NCI-H2029 (cell line): ENCODE results near the gene PCNX2.
A peak's percentile ranks its signal among the peaks of the same experiment; 100 is the strongest.
"Not testable (repeated sequence)": the region's sequence is repeated elsewhere in the genome, so short reads cannot be mapped to it uniquely, and the experiment has no call there.

Experiments used
- DNase-seq: peaks from one replicate; lab custom pipeline; 2025; lab: John Stamatoyannopoulos, UW

The PCNX2 gene

GRCh38 chr1:233006541-233006973 is 289.0 kb downstream of the PCNX2 start:
- DNase-seq, result no peak

DNA sequence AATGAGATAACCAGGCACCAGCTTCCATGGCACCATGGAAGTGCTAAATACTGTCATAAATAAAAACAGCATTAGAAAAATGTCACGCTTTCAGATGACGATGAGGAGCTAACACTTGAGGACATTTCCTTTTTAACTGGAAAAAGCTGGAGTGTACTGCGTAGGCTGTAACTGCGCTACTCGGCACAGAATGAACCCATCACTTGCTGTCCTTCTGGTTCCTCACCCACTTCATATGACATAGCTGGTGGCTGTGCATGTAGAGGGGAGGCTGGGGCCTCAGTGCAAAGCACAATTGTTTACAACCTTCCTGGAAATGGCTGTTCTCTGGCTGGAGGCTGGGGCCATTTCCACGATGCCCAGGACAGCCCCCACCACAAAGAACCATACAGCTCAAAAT is 289.4 kb downstream of the PCNX2 start:
- DNase-seq, result no peak

DNA sequence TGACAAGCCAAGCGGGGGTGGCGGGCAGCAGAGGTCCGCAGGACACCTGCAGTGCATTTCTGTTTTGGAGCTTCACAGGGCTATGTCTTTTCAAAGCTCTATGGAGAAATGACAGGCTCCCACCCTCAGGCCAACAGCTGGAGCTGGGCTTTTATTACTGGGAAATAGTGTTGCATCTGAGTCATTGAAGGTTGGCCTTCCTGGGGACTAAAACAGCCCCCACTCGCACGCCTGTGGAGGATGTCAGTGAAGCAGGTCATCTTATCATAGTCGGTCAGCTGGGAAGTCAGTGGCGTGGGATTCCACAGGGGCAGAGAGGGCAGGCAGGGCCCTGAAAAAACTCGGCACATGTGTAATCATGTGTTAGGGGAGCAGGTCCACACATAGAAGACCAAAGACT is 289.8 kb downstream of the PCNX2 start:
- DNase-seq, result no peak

GRCh38 chr1:233005156-233005555 is 290.4 kb downstream of the PCNX2 start:
- DNase-seq, result peak; percentile 66

DNA sequence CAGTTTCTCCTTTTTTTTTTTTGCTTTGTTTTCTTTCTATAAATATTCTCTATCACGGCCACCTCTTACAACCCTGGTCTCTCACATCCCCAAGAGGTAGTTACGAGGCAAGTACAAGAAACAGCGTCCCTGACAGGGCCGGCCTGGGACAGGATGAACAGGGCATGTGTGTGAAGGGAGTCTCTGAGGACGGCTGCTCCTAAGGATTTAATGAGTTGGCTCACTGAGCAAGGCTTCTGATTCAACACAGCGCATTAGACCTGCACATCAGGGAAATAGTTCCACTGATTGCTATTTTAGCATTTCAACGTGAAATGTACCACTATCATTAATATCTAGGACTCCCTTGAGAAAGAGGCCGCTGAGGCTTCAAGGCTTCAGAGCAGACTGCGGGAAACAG is 291.1 kb downstream of the PCNX2 start:
- no peak for DNase-seq

- DNase-seq, result not testable (repeated sequence)
Observed at GRCh38 chr1:233003638-233004037, 291.9 kb downstream of the PCNX2 start.

DNA sequence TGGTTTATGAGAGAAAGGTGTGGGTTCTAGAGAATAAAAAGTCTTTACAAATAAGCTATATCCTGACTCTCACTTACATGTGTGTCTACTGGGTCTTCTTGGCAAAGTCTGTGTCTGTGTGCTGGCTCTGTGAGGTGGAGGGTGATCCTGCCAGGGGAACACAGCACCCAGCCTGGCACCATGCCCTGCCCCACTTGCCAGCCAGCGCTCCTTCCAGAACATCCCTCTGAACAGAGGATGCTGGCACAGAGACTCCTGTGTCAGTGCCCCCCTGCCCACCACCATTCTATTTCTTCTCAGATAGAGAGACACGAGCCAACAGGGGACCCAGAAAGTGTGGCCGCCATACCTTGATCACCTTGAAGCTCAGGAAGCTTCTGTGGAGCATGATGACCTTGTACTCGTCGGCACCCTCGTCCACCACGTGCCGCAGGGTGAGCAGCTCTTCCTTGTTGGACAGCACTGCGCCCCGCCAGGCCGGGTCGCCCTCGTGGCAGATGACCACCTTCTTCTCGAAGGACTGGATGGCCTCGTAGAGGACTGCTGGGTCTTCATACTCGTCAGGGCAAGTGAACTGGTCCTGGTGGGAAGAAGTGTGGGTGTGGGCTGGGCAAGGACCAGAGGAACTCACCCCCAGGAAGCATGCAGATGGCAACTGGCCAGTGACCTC is 295.4 kb downstream of the PCNX2 start:
- DNase-seq, result no peak

DNA sequence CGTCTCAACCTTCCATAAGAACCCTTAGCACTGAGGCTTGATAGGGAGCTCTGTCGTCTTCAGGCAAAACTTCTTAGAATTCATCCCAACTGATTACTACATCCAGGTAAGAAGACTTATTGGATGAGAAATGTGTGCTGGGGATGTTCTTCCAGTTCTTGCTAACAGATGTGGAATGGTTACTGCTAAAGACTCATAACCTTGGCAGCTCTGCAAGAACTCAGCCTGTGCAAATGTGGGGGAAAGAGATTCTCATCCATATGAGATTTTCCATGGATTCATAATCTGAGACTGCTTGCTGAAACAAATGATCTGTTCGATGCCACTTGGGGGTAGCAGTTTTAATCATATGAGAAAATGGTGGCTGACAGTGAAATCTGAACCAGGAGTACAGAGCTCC is 296.9 kb downstream of the PCNX2 start:
- DNase-seq, result no peak

DNA sequence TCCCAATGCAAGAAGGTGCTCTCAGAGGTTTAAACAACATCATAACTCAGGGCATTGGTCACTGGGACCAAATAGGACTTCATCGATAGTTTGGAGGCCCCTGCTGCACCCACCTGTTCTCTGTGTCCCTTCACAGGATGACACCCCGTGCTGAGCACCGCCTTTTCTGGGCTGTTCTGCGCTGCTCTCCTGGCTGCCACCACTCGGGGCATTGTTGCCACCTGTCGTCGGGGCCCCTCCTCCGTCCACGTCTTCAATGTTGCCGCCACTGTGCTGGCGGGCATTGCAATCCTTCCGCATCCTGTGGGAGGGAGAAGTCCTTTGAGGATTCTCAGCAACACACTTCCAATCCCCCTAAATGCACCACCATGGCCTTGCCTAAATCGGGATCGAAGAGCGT is 297.4 kb downstream of the PCNX2 start:
- no peak for DNase-seq

DNA sequence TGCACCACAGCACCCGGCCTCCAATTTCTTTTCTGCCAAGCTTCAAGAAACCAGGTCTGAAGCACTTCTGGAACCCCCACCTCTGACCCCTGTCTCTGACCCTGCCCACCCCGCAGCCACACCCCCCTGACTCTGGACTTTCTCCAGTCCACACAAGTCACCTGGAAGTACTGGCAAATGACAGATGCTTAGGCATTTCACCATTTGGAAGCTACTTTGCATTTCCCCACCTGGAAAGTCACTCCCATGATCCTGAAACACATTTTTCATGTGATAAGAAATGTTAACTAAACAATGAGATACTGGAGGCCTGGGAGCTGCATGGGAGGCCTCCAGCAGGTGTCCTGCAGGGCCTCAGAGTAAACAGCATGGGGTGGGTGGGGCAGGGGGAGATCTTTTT is 299.4 kb downstream of the PCNX2 start:
- no peak for DNase-seq

DNA sequence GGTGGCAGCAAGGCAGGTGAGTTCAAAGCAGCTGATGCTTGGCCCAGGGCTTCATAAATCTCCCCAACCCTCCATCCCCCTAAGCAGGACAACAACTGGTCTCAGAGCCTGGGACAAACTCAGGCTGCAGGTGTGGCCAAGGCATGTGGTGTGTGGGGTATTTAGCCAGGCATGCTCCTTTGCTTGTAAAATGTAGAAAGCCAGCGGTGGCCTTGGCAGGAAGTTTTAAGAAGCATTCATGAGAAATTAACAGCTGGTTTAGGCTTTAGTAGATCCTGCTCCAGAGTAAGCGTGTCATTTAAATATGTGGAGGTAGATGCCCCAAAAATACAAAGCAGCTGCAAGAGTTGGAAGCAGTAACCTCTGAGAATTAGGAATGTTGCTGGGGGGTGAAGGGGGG is 300.3 kb downstream of the PCNX2 start:
- no peak for DNase-seq

DNA sequence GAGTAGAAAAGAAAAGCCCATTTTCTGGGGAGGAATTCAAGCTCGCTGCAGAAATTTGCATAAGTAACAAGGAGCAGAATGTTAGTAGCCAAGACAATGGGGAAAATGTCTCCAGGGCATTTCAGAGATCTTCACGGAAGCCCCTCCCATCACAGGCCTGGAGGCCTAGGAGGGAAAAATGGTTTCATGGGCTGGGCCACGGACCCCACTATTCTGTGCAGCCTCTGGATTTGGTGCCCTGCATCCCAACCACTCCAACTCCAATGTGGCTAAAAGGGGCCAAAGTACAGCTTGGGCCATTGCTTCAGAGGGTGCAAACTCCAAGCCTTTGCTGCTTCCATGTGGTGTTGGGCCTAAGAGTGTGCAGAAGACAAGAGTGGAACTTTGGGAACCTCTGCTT is 302.0 kb downstream of the PCNX2 start:
- no peak for DNase-seq

DNA sequence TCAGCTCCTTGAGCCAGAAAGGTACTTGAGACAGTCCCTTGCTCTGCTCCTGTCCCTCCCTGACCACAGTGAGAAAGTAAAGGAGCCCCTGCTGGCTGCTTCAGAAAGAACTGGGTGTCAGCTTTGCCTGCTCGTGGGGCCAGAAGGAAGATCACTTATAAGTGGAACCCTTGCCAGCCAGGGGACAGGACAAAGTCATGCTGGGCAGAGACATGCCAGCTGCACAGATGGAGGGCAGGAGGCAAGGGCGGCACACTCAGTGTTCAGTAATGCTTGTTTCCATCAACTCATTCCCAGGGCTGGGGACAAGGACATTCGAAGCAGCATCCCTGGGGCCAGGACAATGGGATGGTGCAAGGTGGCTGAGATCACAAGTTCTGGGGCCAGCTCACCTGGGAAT is 303.3 kb downstream of the PCNX2 start:
- no peak for DNase-seq

DNA sequence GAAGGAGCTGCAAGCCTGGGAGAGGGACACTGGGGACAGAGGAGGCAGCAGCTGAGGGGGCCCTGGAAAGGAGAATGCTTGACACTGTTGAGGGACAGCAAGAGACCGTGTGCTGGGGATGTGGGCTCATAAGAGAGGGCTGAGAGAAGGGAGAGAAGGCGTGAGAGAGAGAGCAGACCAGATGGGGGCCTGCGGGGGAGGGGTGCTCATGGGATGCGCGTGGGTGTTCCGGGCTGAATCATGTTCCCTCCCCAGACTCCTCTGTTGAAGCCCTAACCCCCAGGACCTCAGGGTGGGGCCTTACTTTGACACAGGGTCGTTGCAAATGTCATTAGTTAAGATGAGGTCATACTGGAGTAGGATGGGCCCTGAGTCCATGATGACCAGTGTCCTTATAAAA is 304.3 kb downstream of the PCNX2 start:
- no peak for DNase-seq

DNA sequence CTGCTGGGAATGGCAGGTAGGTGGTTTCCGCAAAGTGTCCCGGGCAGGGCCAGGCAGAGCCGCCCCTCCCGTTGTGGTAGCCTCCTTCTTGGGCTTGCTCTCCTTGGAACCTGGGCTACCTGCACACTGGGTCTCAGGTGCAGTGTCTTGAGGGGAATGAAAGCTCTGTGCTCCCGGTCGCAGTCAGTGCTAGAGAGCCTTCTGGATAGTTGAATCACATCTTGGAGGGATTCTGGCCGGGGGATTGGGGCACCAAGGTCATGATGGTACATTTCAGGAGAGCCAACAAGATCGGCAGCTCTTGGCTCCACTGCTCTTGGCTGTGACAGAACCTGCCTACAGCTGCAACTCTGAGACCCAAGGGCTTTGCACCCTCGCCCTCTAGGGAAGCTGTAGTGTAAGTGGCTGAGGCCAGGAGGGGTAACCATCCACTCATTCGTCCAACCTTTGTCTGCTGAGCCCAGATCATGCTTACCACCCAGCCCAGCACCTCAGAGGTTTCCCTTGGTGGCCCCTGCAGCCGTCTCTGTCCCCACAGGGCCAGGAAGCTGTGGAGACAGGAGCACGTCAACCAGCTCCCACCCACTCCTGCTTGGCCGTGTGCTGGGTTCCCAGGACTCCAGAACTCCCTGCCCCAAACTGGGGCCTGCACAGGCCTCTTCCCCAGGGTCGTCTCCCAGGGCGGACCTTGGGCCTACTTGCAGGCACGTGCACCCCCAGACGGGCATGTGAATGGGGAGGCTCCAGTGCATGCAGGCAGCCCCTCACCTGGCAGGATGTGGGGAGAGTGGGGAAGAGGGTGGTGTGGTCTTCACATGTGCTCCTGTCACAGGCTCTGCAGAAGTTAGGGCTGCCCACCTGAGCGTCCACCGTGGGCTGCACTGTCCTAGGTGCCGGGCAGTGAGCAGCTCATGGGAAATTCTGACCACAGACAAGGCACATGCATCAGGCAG is 305.1 kb downstream of the PCNX2 start:
- DNase-seq, result no peak

DNA sequence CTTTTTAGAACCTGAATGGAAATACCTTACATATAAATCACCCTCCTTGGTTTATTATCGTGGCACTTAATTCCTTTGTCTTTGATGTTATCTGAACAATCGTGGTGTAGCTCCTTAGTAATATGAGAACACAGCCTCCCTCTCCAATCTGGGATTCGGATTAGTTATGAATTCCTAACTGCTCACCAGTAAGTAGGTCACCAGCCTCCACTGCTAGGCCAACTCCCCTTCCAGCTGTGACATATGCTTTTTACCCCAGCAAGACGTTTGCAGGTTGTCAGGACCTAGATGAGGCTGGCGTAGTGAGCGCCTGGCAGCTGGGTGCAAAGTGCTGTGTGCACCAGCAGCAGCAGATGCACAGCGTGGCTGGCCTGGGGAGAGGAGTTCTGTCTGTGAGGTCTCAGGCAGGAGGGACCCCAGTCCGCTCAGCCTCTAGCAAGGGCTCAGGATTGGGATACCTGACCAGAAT is 306.9 kb downstream of the PCNX2 start:
- DNase-seq, result no peak

- no peak for DNase-seq
Observed at GRCh38 chr1:232987774-232988140, 307.8 kb downstream of the PCNX2 start.

DNA sequence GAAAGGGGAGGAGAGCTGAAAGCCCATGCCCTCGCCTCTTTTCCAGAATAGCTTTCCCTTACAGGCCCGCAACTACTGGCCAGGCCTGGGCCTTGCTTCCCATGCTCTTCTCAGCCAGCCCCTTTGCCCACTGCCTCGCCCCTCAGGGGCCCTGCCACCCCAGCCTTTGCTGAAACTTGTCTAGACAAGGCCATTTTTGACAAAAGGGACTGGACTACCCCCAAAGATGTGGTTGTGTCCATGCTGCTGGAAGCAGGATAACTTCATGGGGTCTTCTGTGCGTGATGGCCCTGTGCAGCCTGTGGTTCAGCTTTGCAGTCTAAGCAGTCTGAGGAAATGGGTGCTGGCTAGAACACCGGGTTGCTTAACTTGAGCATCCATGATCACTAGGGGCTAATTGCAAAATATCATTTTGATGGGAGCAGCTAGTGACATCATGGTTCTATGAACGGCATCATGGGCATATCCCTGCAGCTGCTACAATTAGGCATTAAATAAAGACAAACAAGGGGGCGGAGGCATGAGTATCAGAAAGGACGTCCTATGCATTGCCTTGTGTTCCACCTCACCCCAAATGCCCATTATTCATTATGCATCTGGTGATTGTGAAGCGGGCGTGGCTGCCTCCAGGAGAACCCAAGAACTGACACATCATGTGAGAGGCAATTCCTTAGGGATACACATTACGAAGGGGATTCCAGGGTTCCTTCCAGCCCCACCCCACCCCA is 308.3 kb downstream of the PCNX2 start:
- DNase-seq, result no peak

DNA sequence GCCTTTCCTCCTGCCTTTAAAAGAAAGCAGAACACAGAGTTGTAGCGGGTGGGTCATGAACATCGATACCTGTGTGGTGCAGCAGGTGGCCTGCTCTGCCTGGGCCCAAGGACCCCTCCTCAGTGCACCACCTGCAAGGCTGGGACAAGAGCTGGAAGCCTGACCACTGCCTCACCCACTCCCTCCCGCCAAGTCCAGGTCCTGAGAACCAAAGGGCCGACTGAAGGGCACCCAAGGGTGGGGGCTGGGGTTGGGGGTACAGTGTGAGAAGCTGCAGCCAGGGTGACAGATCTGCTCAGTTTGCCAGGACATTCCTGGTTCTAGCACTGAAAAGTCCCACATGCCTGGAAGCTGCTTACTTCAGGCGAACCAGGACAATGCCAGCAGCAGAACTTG is 309.0 kb downstream of the PCNX2 start:
- DNase-seq, result no peak

DNA sequence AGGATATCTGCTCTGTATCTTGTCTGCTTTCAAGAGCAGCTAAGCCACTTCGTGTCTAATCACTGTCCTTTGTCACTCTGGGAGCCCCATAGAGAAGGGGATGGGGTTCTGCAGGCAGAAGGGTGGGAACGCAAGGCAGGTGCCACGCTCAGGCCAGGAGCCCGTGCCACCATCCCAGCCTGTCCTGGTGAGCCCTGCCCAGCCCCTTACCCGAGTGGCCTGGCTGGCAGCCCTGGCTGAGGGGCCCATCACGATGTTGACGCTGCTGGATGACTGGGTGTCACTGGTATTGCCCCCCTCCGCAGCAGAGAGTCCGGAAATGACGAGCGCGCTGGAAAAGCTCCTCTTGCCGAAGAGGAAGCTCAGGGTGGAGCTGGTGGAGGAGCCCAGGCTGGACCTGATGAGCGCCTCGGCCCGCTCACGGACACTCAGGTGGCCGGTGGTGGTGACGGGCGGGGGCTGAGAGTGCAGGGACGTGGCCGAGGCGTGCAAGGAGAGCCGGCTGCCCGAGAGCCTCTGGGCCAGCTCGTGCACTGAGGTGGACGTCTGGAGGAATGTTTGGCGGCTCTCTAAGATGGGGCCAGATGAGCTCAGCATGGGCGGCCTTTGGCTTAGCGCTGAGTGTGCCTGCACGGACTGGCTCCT is 309.5 kb downstream of the PCNX2 start:
- no peak for DNase-seq

DNA sequence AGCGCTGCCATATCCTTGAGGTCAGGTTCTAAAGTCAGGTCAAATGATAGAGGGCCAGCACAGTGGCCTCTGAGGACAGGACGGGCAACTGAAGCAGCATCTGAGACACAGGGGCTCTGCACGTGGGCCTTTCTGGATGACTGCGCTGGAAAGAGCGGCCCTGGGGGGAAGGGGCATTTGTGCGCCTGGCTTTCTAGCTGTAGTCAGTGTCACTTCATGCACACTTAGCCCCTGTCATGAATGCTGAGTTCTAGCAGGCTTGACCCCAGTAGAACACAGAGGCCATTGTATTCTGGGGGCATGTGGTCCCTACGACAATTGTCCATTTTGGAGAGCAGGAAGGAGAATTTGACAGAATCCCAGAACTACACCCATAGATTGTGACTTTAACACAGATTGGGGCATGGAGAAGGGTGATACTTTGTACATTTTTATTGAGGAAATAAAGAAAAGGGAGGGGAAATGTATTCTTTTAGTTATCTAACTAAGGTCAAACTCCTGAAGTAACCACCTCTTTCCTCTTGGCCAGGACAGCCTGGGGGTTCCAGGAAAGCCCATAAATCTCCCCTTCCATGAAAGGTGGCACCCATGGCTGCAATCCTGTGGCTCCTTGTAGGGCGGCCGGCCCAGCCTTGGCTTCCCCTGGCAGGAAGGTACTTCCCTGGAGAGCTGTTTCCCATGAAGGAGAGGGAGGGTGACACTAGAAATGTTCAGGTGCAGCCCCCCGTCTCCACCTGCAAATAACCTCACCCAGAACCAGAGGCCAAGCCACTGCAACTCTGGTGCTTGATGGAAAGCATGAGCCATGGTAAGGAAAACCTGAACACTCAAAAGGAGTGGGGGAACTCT is 310.7 kb downstream of the PCNX2 start:
- no peak for DNase-seq
